Neural progenitor cell (in vitro differentiated cells): ENCODE data around the gene SMIM36. TPM values are rescaled to one million over a fixed set of nuclear protein-coding genes. Genes with fewer than 3 reads are reported as not detected.

ENCODE experiments used
- DNase-seq: peaks from one replicate; pipeline ENCODE4 v3.0.0-alpha.2; 2016; ENCODE audit warnings: low spot score
- H2AFZ ChIP-seq: fragments of 200-600 bp; sonication (generic); replicated peaks from 2 replicates; pipeline ENCODE4 v1.6.1; 2016; ENCODE audit warnings: antibody characterized with exemption
- H3F3A ChIP-seq: fragments of 200-600 bp; sonication (generic); 2 replicates; pipeline ENCODE4 v1.6.1; 2016; ENCODE audit warnings: antibody characterized with exemption, low read depth
- H3K27ac ChIP-seq: fragments of 200-600 bp; sonication (generic); 2 replicates; pipeline ENCODE4 v1.5.1; 2016; ENCODE audit warnings: mild to moderate bottlenecking
- H3K27me3 ChIP-seq: fragments of 200-600 bp; sonication (generic); 2 replicates; pipeline ENCODE4 v1.6.1; 2016; ENCODE audit warnings: mild to moderate bottlenecking, moderate library complexity
- H3K36me3 ChIP-seq: fragments of 200-600 bp; sonication (generic); 2 replicates; pipeline ENCODE4 v1.5.1; 2016
- H3K4me1 ChIP-seq: fragments of 200-600 bp; sonication (generic); 2 replicates; pipeline ENCODE4 v1.6.1; 2016; ENCODE audit warnings: mixed run types
- H3K4me2 ChIP-seq: fragments of 200-600 bp; sonication (generic); 2 replicates; pipeline ENCODE4 v1.6.1; 2016
- H3K4me3 ChIP-seq: fragments of 200-600 bp; sonication (generic); 2 replicates; pipeline ENCODE4 v1.5.1; 2016
- H3K79me2 ChIP-seq: fragments of 200-600 bp; sonication (generic); 2 replicates; pipeline ENCODE4 v1.6.1; 2016; ENCODE audit warnings: low read depth
- H3K9ac ChIP-seq: fragments of 200-600 bp; sonication (generic); 2 replicates; pipeline ENCODE4 v1.6.1; 2016
- H3K9me3 ChIP-seq: fragments of 200-600 bp; sonication (generic); 2 replicates; pipeline ENCODE4 v1.5.1; 2016; ENCODE audit warnings: low read depth
- H4K20me1 ChIP-seq: fragments of 200-600 bp; sonication (generic); 2 replicates; pipeline ENCODE4 v1.6.1; 2016; ENCODE audit warnings: low read depth
- H3K27ac Mint-ChIP-seq: 3 replicates; pipeline ENCODE4 v1.8.0; 2021; ENCODE audit warnings: mixed read lengths
- H3K27me3 Mint-ChIP-seq: 2 replicates; pipeline ENCODE4 v1.8.0; 2022; ENCODE audit warnings: low read depth, mild to moderate bottlenecking, inconsistent platforms, moderate library complexity, mixed read lengths; ENCODE audit not compliant: insufficient read depth
- H3K36me3 Mint-ChIP-seq: 3 replicates; pipeline ENCODE4 v1.8.0; 2021; ENCODE audit warnings: mixed read lengths
- H3K4me1 Mint-ChIP-seq: 3 replicates; pipeline ENCODE4 v1.8.0; 2021; ENCODE audit warnings: mixed read lengths
- H3K4me3 Mint-ChIP-seq: 3 replicates; pipeline ENCODE4 v1.8.0; 2021; ENCODE audit warnings: mild to moderate bottlenecking, moderate library complexity, mixed read lengths
- H3K9me3 Mint-ChIP-seq: 3 replicates; pipeline ENCODE4 v1.8.0; 2020; ENCODE audit warnings: mixed read lengths
- CTCF ChIP-seq: fragments of 200-600 bp; sonication (generic); IDR thresholded peaks from 2 replicates; pipeline ENCODE4 v1.5.1; 2017; ENCODE audit warnings: antibody characterized with exemption, mild to moderate bottlenecking
- EZH2 ChIP-seq: fragments of 200-600 bp; sonication (generic); IDR thresholded peaks from 2 replicates; pipeline ENCODE4 v1.6.1; 2017; ENCODE audit warnings: antibody characterized with exemption, mild to moderate bottlenecking, moderate library complexity
- EZH2phosphoT487 ChIP-seq: fragments of 200-600 bp; sonication (generic); IDR thresholded peaks from 2 replicates; pipeline ENCODE4 v1.6.1; 2017; ENCODE audit warnings: antibody characterized with exemption
- total RNA-seq: library from RNA; depleted of rRNA; stranded (reverse); fragments of >200 nt; gene quantifications from 2 replicates; pipeline ENCODE4 v1.2.3, GENCODE V29; 2015; ENCODE audit warnings: low replicate concordance

The SMIM36 gene
- total RNA-seq, 1 donor from 2014 or later = not detected

GRCh38 chr17:55451203-55451641 lies 60.0 kb downstream of the SMIM36 start:
- no peaks in the 10 kb centered on the region for H3K36me3 ChIP-seq
- H4K20me1 ChIP-seq = no peaks in the 10 kb centered on the region
- no peak overlapping the region for H2AFZ ChIP-seq
- peaks cover 7% of the 10 kb centered on the region for H3K4me1 ChIP-seq
- no peaks in the 10 kb centered on the region for H3K9me3 ChIP-seq
- H3F3A ChIP-seq = no peaks in the 10 kb centered on the region
- no peak overlapping the region for H3K9ac ChIP-seq
- no peaks in the 10 kb centered on the region for H3K36me3 Mint-ChIP-seq
- H3K4me3 Mint-ChIP-seq = no peak overlapping the region
- no peak overlapping the region for H3K27ac ChIP-seq
- H3K79me2 ChIP-seq = no peaks in the 10 kb centered on the region
- H3K4me1 Mint-ChIP-seq = peaks cover 9% of the 10 kb centered on the region
- DNase-seq = no peak
- TF ChIP-seq EZH2phosphoT487 = no peak
- no peak for TF ChIP-seq CTCF
- no peak for TF ChIP-seq EZH2
- H3K9me3 Mint-ChIP-seq = peaks cover 2% of the 10 kb centered on the region
- H3K4me3 ChIP-seq = no peak overlapping the region
- no peaks in the 10 kb centered on the region for H3K27me3 ChIP-seq
- peaks cover 4% of the 10 kb centered on the region for H3K27me3 Mint-ChIP-seq
- peak overlapping the region; percentile 2 for H3K27ac Mint-ChIP-seq
- H3K4me2 ChIP-seq = no peak overlapping the region

- H3K27ac Mint-ChIP-seq = no peak overlapping the region
- Histone ChIP-seq H3K27me3 (no peaks in the 10 kb centered on the region), H3K4me2 (no peak overlapping the region)
These were observed 60.9 kb downstream of the SMIM36 start for GRCh38 chr17:55450232-55450825.

GRCh38 chr17:55448681-55449080 lies 62.6 kb downstream of the SMIM36 start:
- H4K20me1 ChIP-seq = no peaks in the 10 kb centered on the region
- H2AFZ ChIP-seq = no peak overlapping the region
- peaks cover 18% of the 10 kb centered on the region for H3K4me1 ChIP-seq
- TF ChIP-seq CTCF (no peak), EZH2phosphoT487 (no peak), EZH2 (no peak)
- Mint-ChIP-seq H3K27ac (no peak overlapping the region), H3K4me3 (no peak overlapping the region), H3K27me3 (peaks cover 4% of the 10 kb centered on the region), H3K9me3 (no peaks in the 10 kb centered on the region), H3K4me1 (peaks cover 15% of the 10 kb centered on the region), H3K36me3 (no peaks in the 10 kb centered on the region)
- no peaks in the 10 kb centered on the region for H3K36me3 ChIP-seq
- DNase-seq = no peak
- H3F3A ChIP-seq = peaks cover 10% of the 10 kb centered on the region
- no peak overlapping the region for H3K4me2 ChIP-seq
- H3K9ac ChIP-seq = no peak overlapping the region
- H3K27ac ChIP-seq = no peak overlapping the region
- no peaks in the 10 kb centered on the region for H3K27me3 ChIP-seq
- no peaks in the 10 kb centered on the region for H3K9me3 ChIP-seq
- no peaks in the 10 kb centered on the region for H3K79me2 ChIP-seq
- no peak overlapping the region for H3K4me3 ChIP-seq

More at GRCh38 chr17:55450232-55450825, 60.9 kb downstream of the SMIM36 start:
- Mint-ChIP-seq H3K4me1 (peaks cover 9% of the 10 kb centered on the region), H3K9me3 (no peaks in the 10 kb centered on the region), H3K4me3 (no peak overlapping the region), H3K27me3 (peaks cover 4% of the 10 kb centered on the region), H3K36me3 (no peaks in the 10 kb centered on the region)
- TF ChIP-seq EZH2 (no peak), EZH2phosphoT487 (no peak), CTCF (no peak)
- H3K36me3 ChIP-seq = no peaks in the 10 kb centered on the region
- no peaks in the 10 kb centered on the region for H3F3A ChIP-seq
- H4K20me1 ChIP-seq = no peaks in the 10 kb centered on the region
- H3K9ac ChIP-seq = no peak overlapping the region
- H3K9me3 ChIP-seq = no peaks in the 10 kb centered on the region
- H3K27ac ChIP-seq = no peak overlapping the region
- H3K4me1 ChIP-seq = peaks cover 9% of the 10 kb centered on the region
- H2AFZ ChIP-seq = no peak overlapping the region
- no peak overlapping the region for H3K4me3 ChIP-seq
- no peaks in the 10 kb centered on the region for H3K79me2 ChIP-seq
- no peak for DNase-seq
